ENCODE measurements around the gene HIPK2.

The HIPK2 gene

GRCh38 chr7:139782932-139783331 is 5.1 kb upstream of the HIPK2 start:
- no peaks in the 10 kb centered on the region for H3K9me3 ChIP-seq (ENCODE audit: control insufficient read depth, low read length)
- peaks cover 14% of the 10 kb centered on the region for H3K4me1 ChIP-seq (ENCODE audit: control insufficient read depth, insufficient read depth, low read length)
- no peak overlapping the region for H3K4me3 ChIP-seq (ENCODE audit: low read length)

GRCh38 chr7:139777133-139777891 is 486 bp downstream of the HIPK2 start:
- Histone ChIP-seq H3K9me3 (ENCODE audit: control insufficient read depth, low read length) (no peaks in the 10 kb centered on the region), H3K36me3 (ENCODE audit: control insufficient read depth, insufficient read depth, low read length, severe bottlenecking) (no peaks in the 10 kb centered on the region), H3K9ac (ENCODE audit: low read length) (peak overlapping the region; percentile 89), H3K4me3 (ENCODE audit: low read length) (peak overlapping the region; percentile 87), H3K4me1 (ENCODE audit: control insufficient read depth, insufficient read depth, low read length) (peaks cover 30% of the 10 kb centered on the region), H3K27me3 (replicated peaks; ENCODE audit: control insufficient read depth, insufficient read depth, low read length) (peaks cover 5% of the 10 kb centered on the region)
- peak; percentile 71 for DNase-seq (ENCODE audit: low read depth)

More at GRCh38 chr7:139782932-139783331, 5.1 kb upstream of the HIPK2 start:
- no peak overlapping the region for H3K9ac ChIP-seq (ENCODE audit: low read length)
- DNase-seq (ENCODE audit: low read depth): no peak
- no peaks in the 10 kb centered on the region for H3K36me3 ChIP-seq (ENCODE audit: control insufficient read depth, insufficient read depth, low read length, severe bottlenecking)
- H3K27me3 ChIP-seq (replicated peaks; ENCODE audit: control insufficient read depth, insufficient read depth, low read length): peaks cover 5% of the 10 kb centered on the region

GRCh38 chr7:139776486-139777132 is 1.2 kb downstream of the HIPK2 start:
- Histone ChIP-seq H3K36me3 (ENCODE audit: control insufficient read depth, insufficient read depth, low read length, severe bottlenecking) (no peaks in the 10 kb centered on the region), H3K4me3 (ENCODE audit: low read length) (peak overlapping the region; percentile 87), H3K9ac (ENCODE audit: low read length) (peak overlapping the region; percentile 89), H3K27me3 (replicated peaks; ENCODE audit: control insufficient read depth, insufficient read depth, low read length) (peaks cover 5% of the 10 kb centered on the region), H3K4me1 (ENCODE audit: control insufficient read depth, insufficient read depth, low read length) (peaks cover 34% of the 10 kb centered on the region), H3K9me3 (ENCODE audit: control insufficient read depth, low read length) (no peaks in the 10 kb centered on the region)
- DNase-seq (ENCODE audit: low read depth): peak; percentile 86

GRCh38 chr7:139775829-139776266 is 1.9 kb downstream of the HIPK2 start:
- H3K9me3 ChIP-seq (ENCODE audit: control insufficient read depth, low read length): no peaks in the 10 kb centered on the region
- peak overlapping the region; percentile 89 for H3K9ac ChIP-seq (ENCODE audit: low read length)
- H3K36me3 ChIP-seq (ENCODE audit: control insufficient read depth, insufficient read depth, low read length, severe bottlenecking): peaks cover 2% of the 10 kb centered on the region
- DNase-seq (ENCODE audit: low read depth): peak; percentile 92
- H3K4me3 ChIP-seq (ENCODE audit: low read length): peak overlapping the region; percentile 87
- H3K27me3 ChIP-seq (replicated peaks; ENCODE audit: control insufficient read depth, insufficient read depth, low read length): peaks cover 5% of the 10 kb centered on the region
- peaks cover 41% of the 10 kb centered on the region for H3K4me1 ChIP-seq (ENCODE audit: control insufficient read depth, insufficient read depth, low read length)

- peaks cover 43% of the 10 kb centered on the region for H3K4me1 ChIP-seq (ENCODE audit: control insufficient read depth, insufficient read depth, low read length)
- peak; percentile 78 for DNase-seq (ENCODE audit: low read depth)
- H3K9ac ChIP-seq (ENCODE audit: low read length): peak overlapping the region; percentile 89
- H3K4me3 ChIP-seq (ENCODE audit: low read length): peak overlapping the region; percentile 87
- peaks cover 15% of the 10 kb centered on the region for H3K36me3 ChIP-seq (ENCODE audit: control insufficient read depth, insufficient read depth, low read length, severe bottlenecking)
- H3K9me3 ChIP-seq (ENCODE audit: control insufficient read depth, low read length): no peaks in the 10 kb centered on the region
- peaks cover under 1% of the 10 kb centered on the region for H3K27me3 ChIP-seq (replicated peaks; ENCODE audit: control insufficient read depth, insufficient read depth, low read length)
Observed at GRCh38 chr7:139774376-139774775, 3.4 kb downstream of the HIPK2 start.

GRCh38 chr7:139773371-139773770 is 4.4 kb downstream of the HIPK2 start:
- Histone ChIP-seq H3K36me3 (ENCODE audit: control insufficient read depth, insufficient read depth, low read length, severe bottlenecking) (peaks cover 18% of the 10 kb centered on the region), H3K9me3 (ENCODE audit: control insufficient read depth, low read length) (no peaks in the 10 kb centered on the region), H3K27me3 (replicated peaks; ENCODE audit: control insufficient read depth, insufficient read depth, low read length) (no peaks in the 10 kb centered on the region), H3K9ac (ENCODE audit: low read length) (no peak overlapping the region), H3K4me1 (ENCODE audit: control insufficient read depth, insufficient read depth, low read length) (peaks cover 38% of the 10 kb centered on the region), H3K4me3 (ENCODE audit: low read length) (no peak overlapping the region)
- DNase-seq (ENCODE audit: low read depth): no peak

GRCh38 chr7:139772873-139773272 is 4.9 kb downstream of the HIPK2 start:
- Histone ChIP-seq H3K4me3 (ENCODE audit: low read length) (no peak overlapping the region), H3K9me3 (ENCODE audit: control insufficient read depth, low read length) (no peaks in the 10 kb centered on the region), H3K27me3 (replicated peaks; ENCODE audit: control insufficient read depth, insufficient read depth, low read length) (no peaks in the 10 kb centered on the region), H3K9ac (ENCODE audit: low read length) (no peak overlapping the region), H3K36me3 (ENCODE audit: control insufficient read depth, insufficient read depth, low read length, severe bottlenecking) (peaks cover 18% of the 10 kb centered on the region), H3K4me1 (ENCODE audit: control insufficient read depth, insufficient read depth, low read length) (peaks cover 38% of the 10 kb centered on the region)
- no peak for DNase-seq (ENCODE audit: low read depth)

GRCh38 chr7:139772115-139772514 is 5.7 kb downstream of the HIPK2 start:
- Histone ChIP-seq H3K36me3 (ENCODE audit: control insufficient read depth, insufficient read depth, low read length, severe bottlenecking) (peaks cover 18% of the 10 kb centered on the region), H3K9ac (ENCODE audit: low read length) (no peak overlapping the region), H3K4me1 (ENCODE audit: control insufficient read depth, insufficient read depth, low read length) (peaks cover 43% of the 10 kb centered on the region), H3K4me3 (ENCODE audit: low read length) (no peak overlapping the region), H3K27me3 (replicated peaks; ENCODE audit: control insufficient read depth, insufficient read depth, low read length) (no peaks in the 10 kb centered on the region), H3K9me3 (ENCODE audit: control insufficient read depth, low read length) (no peaks in the 10 kb centered on the region)
- DNase-seq (ENCODE audit: low read depth): no peak

GRCh38 chr7:139771001-139771956 is 6.5 kb downstream of the HIPK2 start:
- no peaks in the 10 kb centered on the region for H3K27me3 ChIP-seq (replicated peaks; ENCODE audit: control insufficient read depth, insufficient read depth, low read length)
- H3K9me3 ChIP-seq (ENCODE audit: control insufficient read depth, low read length): no peaks in the 10 kb centered on the region
- H3K4me1 ChIP-seq (ENCODE audit: control insufficient read depth, insufficient read depth, low read length): peaks cover 43% of the 10 kb centered on the region
- peak; percentile 86 for DNase-seq (ENCODE audit: low read depth)
- peaks cover 18% of the 10 kb centered on the region for H3K36me3 ChIP-seq (ENCODE audit: control insufficient read depth, insufficient read depth, low read length, severe bottlenecking)
- H3K9ac ChIP-seq (ENCODE audit: low read length): no peak overlapping the region
- H3K4me3 ChIP-seq (ENCODE audit: low read length): no peak overlapping the region

- peaks cover 18% of the 10 kb centered on the region for H3K36me3 ChIP-seq (ENCODE audit: control insufficient read depth, insufficient read depth, low read length, severe bottlenecking)
Observed at GRCh38 chr7:139769761-139770160, 8.0 kb downstream of the HIPK2 start.

GRCh38 chr7:139769066-139769465 is 8.7 kb downstream of the HIPK2 start:
- Histone ChIP-seq H3K36me3 (ENCODE audit: control insufficient read depth, insufficient read depth, low read length, severe bottlenecking) (peaks cover 23% of the 10 kb centered on the region), H3K4me3 (ENCODE audit: low read length) (no peak overlapping the region), H3K4me1 (ENCODE audit: control insufficient read depth, insufficient read depth, low read length) (peaks cover 27% of the 10 kb centered on the region), H3K27me3 (replicated peaks; ENCODE audit: control insufficient read depth, insufficient read depth, low read length) (no peaks in the 10 kb centered on the region), H3K9me3 (ENCODE audit: control insufficient read depth, low read length) (no peaks in the 10 kb centered on the region), H3K9ac (ENCODE audit: low read length) (no peak overlapping the region)
- no peak for DNase-seq (ENCODE audit: low read depth)

More at GRCh38 chr7:139769761-139770160, 8.0 kb downstream of the HIPK2 start:
- H3K9ac ChIP-seq (ENCODE audit: low read length): no peak overlapping the region
- no peaks in the 10 kb centered on the region for H3K9me3 ChIP-seq (ENCODE audit: control insufficient read depth, low read length)
- H3K4me3 ChIP-seq (ENCODE audit: low read length): no peak overlapping the region
- peaks cover 33% of the 10 kb centered on the region for H3K4me1 ChIP-seq (ENCODE audit: control insufficient read depth, insufficient read depth, low read length)
- no peaks in the 10 kb centered on the region for H3K27me3 ChIP-seq (replicated peaks; ENCODE audit: control insufficient read depth, insufficient read depth, low read length)
- DNase-seq (ENCODE audit: low read depth): no peak
